Left ventricle myocardium inferior (tissue), 1 donor: Measurements from ENCODE around the gene EFCAB11. TPM values are rescaled to one million over a fixed set of nuclear protein-coding genes. Genes with fewer than 3 reads are reported as not detected.

Experiments
- DNase-seq: peaks from one replicate; pipeline ENCODE4 v3.0.0-alpha.2; 2020
- H3K27ac ChIP-seq: fragments of 200-600 bp; replicated peaks from 2 replicates; pipeline ENCODE4 v1.8.0; 2021
- H3K27me3 ChIP-seq: fragments of 200-600 bp; 2 replicates; pipeline ENCODE4 v1.8.0; 2021; ENCODE audit warnings: low read depth
- H3K36me3 ChIP-seq: fragments of 200-600 bp; 2 replicates; pipeline ENCODE4 v1.8.0; 2021
- H3K4me1 ChIP-seq: fragments of 200-600 bp; 2 replicates; pipeline ENCODE4 v1.8.0; 2021
- H3K4me3 ChIP-seq: fragments of 200-600 bp; 2 replicates; pipeline ENCODE4 v1.8.0; 2021; ENCODE audit warnings: mild to moderate bottlenecking, moderate library complexity
- H3K9me3 ChIP-seq: fragments of 200-600 bp; replicated peaks from 2 replicates; pipeline ENCODE4 v1.8.0; 2021
- CTCF ChIP-seq: fragments of 200-600 bp; IDR thresholded peaks from 2 replicates; pipeline ENCODE4 v1.8.0; 2021; ENCODE audit warnings: antibody characterized with exemption, mild to moderate bottlenecking, borderline replicate concordance
- intact Hi-C: fragments of 100-400 bp; cut with micrococcal nuclease; formaldehyde crosslinking; loops from one replicate; pipeline ENCODE4 v1.11.0; 2022
- total RNA-seq: library from RNA; stranded (reverse); fragmentation: NEBNext Ultra II Directional; extraction: Animal tissue kit (Norgen Biotek cat#: 25700); gene quantifications from one replicate; pipeline ENCODE4 v1.2.1, GENCODE V29; 2021
- donor health status: DM: no; HTN: yes; CAD: no; lungs with severe emphysema.

Gene EFCAB11
- total RNA-seq, 1 donor from 2014 or later = 2.2 TPM

GRCh38 chr14:89990623-89991275 is 36.2 kb upstream of the EFCAB11 start:
- intact Hi-C loops = no loop called here
- no peaks in the 10 kb centered on the region for H3K4me1 ChIP-seq
- no peaks in the 10 kb centered on the region for H3K9me3 ChIP-seq
- TF ChIP-seq CTCF = no peak
- no peak overlapping the region for H3K27ac ChIP-seq
- DNase-seq = no peak
- peaks cover 59% of the 10 kb centered on the region for H3K36me3 ChIP-seq
- no peak overlapping the region for H3K4me3 ChIP-seq
- no peaks in the 10 kb centered on the region for H3K27me3 ChIP-seq

- no peak overlapping the region for H3K4me3 ChIP-seq
- peaks cover 54% of the 10 kb centered on the region for H3K36me3 ChIP-seq
- no peak for DNase-seq
- intact Hi-C loops = no loop called here
- no peak for TF ChIP-seq CTCF
- no peak overlapping the region for H3K27ac ChIP-seq
- no peaks in the 10 kb centered on the region for H3K4me1 ChIP-seq
- H3K9me3 ChIP-seq = no peaks in the 10 kb centered on the region
- H3K27me3 ChIP-seq = no peaks in the 10 kb centered on the region
These were observed 35.7 kb upstream of the EFCAB11 start for GRCh38 chr14:89990218-89990617.

GRCh38 chr14:89988787-89989186 is 34.3 kb upstream of the EFCAB11 start:
- H3K36me3 ChIP-seq = peaks cover 49% of the 10 kb centered on the region
- TF ChIP-seq CTCF = no peak
- no peaks in the 10 kb centered on the region for H3K27me3 ChIP-seq
- no peak overlapping the region for H3K4me3 ChIP-seq
- intact Hi-C loops = no loop called here
- H3K9me3 ChIP-seq = no peaks in the 10 kb centered on the region
- no peak for DNase-seq
- H3K27ac ChIP-seq = no peak overlapping the region
- no peaks in the 10 kb centered on the region for H3K4me1 ChIP-seq

GRCh38 chr14:89987161-89987475 is 32.6 kb upstream of the EFCAB11 start:
- intact Hi-C loops = no loop called here
- TF ChIP-seq CTCF = no peak
- H3K27ac ChIP-seq = no peak overlapping the region
- no peak for DNase-seq
- no peaks in the 10 kb centered on the region for H3K4me1 ChIP-seq
- no peaks in the 10 kb centered on the region for H3K9me3 ChIP-seq
- H3K36me3 ChIP-seq = peaks cover 45% of the 10 kb centered on the region
- H3K27me3 ChIP-seq = no peaks in the 10 kb centered on the region
- H3K4me3 ChIP-seq = no peak overlapping the region

GRCh38 chr14:89986462-89987160 is 32.1 kb upstream of the EFCAB11 start:
- no peaks in the 10 kb centered on the region for H3K4me1 ChIP-seq
- no peak overlapping the region for H3K4me3 ChIP-seq
- intact Hi-C loops = no loop called here
- H3K27ac ChIP-seq = no peak overlapping the region
- no peak for TF ChIP-seq CTCF
- peaks cover 45% of the 10 kb centered on the region for H3K36me3 ChIP-seq
- DNase-seq = no peak
- no peaks in the 10 kb centered on the region for H3K27me3 ChIP-seq
- no peaks in the 10 kb centered on the region for H3K9me3 ChIP-seq
